ENCODE data around the gene SERPINH1. TPM values are rescaled to one million over a fixed set of nuclear protein-coding genes. Genes with fewer than 3 reads are reported as not detected.

The SERPINH1 gene
- polyA plus RNA-seq, 3 donors = 1.6 to 4.6 (median 2.1) TPM

DNA sequence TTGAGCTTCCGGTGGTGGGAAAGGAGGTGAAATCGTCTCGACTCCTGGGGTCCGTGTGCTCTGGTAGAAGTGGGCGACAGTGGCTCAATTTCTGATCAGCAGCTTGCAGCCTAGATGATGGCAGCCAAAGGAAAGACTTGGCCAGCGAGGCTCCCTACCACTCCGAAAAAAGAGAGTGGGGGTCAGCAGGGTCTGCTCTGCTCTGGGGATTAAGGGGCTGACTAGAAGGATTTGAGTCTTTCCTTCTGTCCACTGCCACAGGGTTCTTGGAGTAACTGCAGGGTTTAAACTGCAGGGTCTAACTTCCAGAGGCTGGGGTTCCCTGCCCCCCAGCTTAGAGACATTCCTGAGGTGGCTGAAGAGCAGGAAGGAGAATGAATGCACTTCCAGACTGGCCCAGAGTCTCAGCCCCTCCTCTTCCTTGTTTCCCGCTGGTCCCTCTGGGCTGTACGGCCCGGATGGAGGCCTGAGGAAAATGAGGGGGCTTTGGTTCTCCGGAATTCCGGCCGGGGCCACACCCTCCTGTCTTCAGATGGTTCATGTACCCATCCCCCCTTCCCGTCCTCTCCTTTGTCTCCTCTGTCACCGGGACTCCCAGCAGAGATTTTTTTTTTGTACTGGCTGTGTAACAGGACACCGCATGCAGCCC lies 907 bp downstream of the SERPINH1 start:
- Histone ChIP-seq H3K79me2 (ENCODE audit: insufficient read depth, low read length) (no peaks in the 10 kb centered on the region), H4K20me1 (ENCODE audit: insufficient read depth, low read length) (no peaks in the 10 kb centered on the region), H3K4me1 (ENCODE audit: control insufficient read depth in 1 of 2, insufficient read depth in 2 of 2, low read length in 2 of 2) (peaks cover 11 to 21% of the 10 kb centered on the region in 2 donors), H3K4me3 (replicated peaks in 1 of 3; ENCODE audit: low read depth in 2 of 3, low read length in 3 of 3) (peak overlapping the region; percentile 60 to 88 (median 82)), H3K9ac (ENCODE audit: insufficient read depth, low read length, poor library complexity, severe bottlenecking) (peak overlapping the region; percentile 77), H2AFZ (ENCODE audit: insufficient read depth, low read depth, low read length, poor library complexity, severe bottlenecking) (peak overlapping the region; percentile 93), H3K27ac (ENCODE audit: low read depth in 1 of 2, low read length in 2 of 2) (peak overlapping the region in 1 of 2 donors; percentile 62), H3K4me2 (replicated peaks; ENCODE audit: extremely low read depth, low read length, poor library complexity, severe bottlenecking) (peak overlapping the region; percentile 94), H3K36me3 (replicated peaks in 1 of 2; ENCODE audit: control insufficient read depth in 1 of 2, insufficient read depth in 2 of 2, low read length in 2 of 2) (no peaks in the 10 kb centered on the region), H3K9me3 (replicated peaks in 1 of 2; ENCODE audit: control insufficient read depth in 1 of 2, insufficient read depth in 1 of 2, low read length in 2 of 2) (no peaks in the 10 kb centered on the region), H3K27me3 (ENCODE audit: control insufficient read depth in 2 of 2, insufficient read depth in 2 of 2, low read length in 2 of 2) (peaks cover 5 to 12% of the 10 kb centered on the region in 2 donors)
- TF ChIP-seq, protein P1, sequence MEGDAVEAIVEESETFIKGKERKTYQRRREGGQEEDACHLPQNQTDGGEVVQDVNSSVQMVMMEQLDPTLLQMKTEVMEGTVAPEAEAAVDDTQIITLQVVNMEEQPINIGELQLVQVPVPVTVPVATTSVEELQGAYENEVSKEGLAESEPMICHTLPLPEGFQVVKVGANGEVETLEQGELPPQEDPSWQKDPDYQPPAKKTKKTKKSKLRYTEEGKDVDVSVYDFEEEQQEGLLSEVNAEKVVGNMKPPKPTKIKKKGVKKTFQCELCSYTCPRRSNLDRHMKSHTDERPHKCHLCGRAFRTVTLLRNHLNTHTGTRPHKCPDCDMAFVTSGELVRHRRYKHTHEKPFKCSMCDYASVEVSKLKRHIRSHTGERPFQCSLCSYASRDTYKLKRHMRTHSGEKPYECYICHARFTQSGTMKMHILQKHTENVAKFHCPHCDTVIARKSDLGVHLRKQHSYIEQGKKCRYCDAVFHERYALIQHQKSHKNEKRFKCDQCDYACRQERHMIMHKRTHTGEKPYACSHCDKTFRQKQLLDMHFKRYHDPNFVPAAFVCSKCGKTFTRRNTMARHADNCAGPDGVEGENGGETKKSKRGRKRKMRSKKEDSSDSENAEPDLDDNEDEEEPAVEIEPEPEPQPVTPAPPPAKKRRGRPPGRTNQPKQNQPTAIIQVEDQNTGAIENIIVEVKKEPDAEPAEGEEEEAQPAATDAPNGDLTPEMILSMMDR (IDR thresholded peaks at IDR 0.05) = no peak
- H3K4me3 Mint-ChIP-seq = peak overlapping the region; percentile 100
- peaks cover 0 to 5% (median 0%) of the 10 kb centered on the region in 7 donors for H3K9me3 Mint-ChIP-seq
- 16% methylated on average over 7 of the region's 16 CpGs for WGBS (ENCODE audit: insufficient coverage)
- peak overlapping the region in 5 of 7 donors; percentile 20 to 90 (median 82) for H3K27ac Mint-ChIP-seq
- peaks cover 8 to 24% (median 8%) of the 10 kb centered on the region in 3 donors for H3K27me3 Mint-ChIP-seq (ENCODE audit: low read depth in 3 of 3)
- no peaks in the 10 kb centered on the region for H3K36me3 Mint-ChIP-seq
- H3K4me1 Mint-ChIP-seq = peaks cover 22% of the 10 kb centered on the region
- no peak for DNase-seq
- intact Hi-C loops (cut with micrococcal nuclease) = no loop called here

DNA sequence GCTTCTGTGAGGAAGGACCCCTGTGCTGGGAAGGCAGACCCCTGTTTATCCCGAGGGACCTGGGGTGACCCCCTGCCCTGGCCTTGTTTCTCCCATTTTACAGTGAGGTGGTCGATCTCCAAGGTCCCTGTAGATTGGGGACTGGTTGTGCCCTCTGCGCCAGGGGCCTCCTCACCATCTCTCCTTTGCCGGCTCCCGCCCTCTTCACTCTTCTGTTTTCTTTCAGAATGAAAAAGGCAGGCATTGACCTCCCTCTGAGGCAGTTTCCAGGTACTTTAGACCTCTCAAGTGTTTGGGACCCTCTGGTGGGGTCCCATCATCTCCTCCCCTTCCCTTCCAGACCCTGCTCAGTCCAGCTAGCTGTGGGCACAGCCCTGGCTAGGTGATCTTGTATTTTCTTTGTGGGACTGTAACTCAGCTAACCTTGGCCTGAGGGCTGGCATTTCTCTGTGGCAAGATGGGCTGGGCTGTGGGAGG lies 1.5 kb downstream of the SERPINH1 start:
- Histone ChIP-seq H3K4me3 (replicated peaks in 1 of 3; ENCODE audit: low read depth in 2 of 3, low read length in 3 of 3) (peak overlapping the region in 1 of 3 experiments; percentile 88), H2AFZ (ENCODE audit: insufficient read depth, low read depth, low read length, poor library complexity, severe bottlenecking) (peak overlapping the region; percentile 93), H3K9me3 (replicated peaks in 1 of 2; ENCODE audit: control insufficient read depth in 1 of 2, insufficient read depth in 1 of 2, low read length in 2 of 2) (no peaks in the 10 kb centered on the region), H4K20me1 (ENCODE audit: insufficient read depth, low read length) (no peaks in the 10 kb centered on the region), H3K9ac (ENCODE audit: insufficient read depth, low read length, poor library complexity, severe bottlenecking) (no peak overlapping the region), H3K79me2 (ENCODE audit: insufficient read depth, low read length) (no peaks in the 10 kb centered on the region), H3K36me3 (replicated peaks in 1 of 2; ENCODE audit: control insufficient read depth in 1 of 2, insufficient read depth in 2 of 2, low read length in 2 of 2) (no peaks in the 10 kb centered on the region), H3K27ac (ENCODE audit: low read depth in 1 of 2, low read length in 2 of 2) (no peak overlapping the region), H3K4me2 (replicated peaks; ENCODE audit: extremely low read depth, low read length, poor library complexity, severe bottlenecking) (peak overlapping the region; percentile 94), H3K4me1 (ENCODE audit: control insufficient read depth in 1 of 2, insufficient read depth in 2 of 2, low read length in 2 of 2) (peaks cover 11 to 21% of the 10 kb centered on the region in 2 donors), H3K27me3 (ENCODE audit: control insufficient read depth in 2 of 2, insufficient read depth in 2 of 2, low read length in 2 of 2) (peaks cover 5 to 12% of the 10 kb centered on the region in 2 donors)
- TF ChIP-seq, protein P1 (IDR thresholded peaks at IDR 0.05) = no peak
- no peak for DNase-seq
- intact Hi-C loops (cut with micrococcal nuclease) = no loop called here
- peak overlapping the region in 1 of 2 donors; percentile 100 for H3K4me3 Mint-ChIP-seq
- H3K27me3 Mint-ChIP-seq (ENCODE audit: low read depth in 3 of 3) = peaks cover 8 to 24% (median 8%) of the 10 kb centered on the region in 3 donors
- H3K36me3 Mint-ChIP-seq = no peaks in the 10 kb centered on the region
- 95% methylated on average over 4 of the region's 5 CpGs for WGBS (ENCODE audit: insufficient coverage)
- peaks cover 22% of the 10 kb centered on the region for H3K4me1 Mint-ChIP-seq
- peaks cover 0 to 5% (median 0%) of the 10 kb centered on the region in 7 donors for H3K9me3 Mint-ChIP-seq
- peak overlapping the region in 1 of 7 donors; percentile 20 for H3K27ac Mint-ChIP-seq
